Keratinocyte (primary cell): ENCODE results near the gene HOXA10. TPM values are rescaled to one million over a fixed set of nuclear protein-coding genes. Genes with fewer than 3 reads are reported as not detected.

Source experiments
- DNase-seq: peaks from one replicate; pipeline ENCODE4 v3.0.0-alpha.2; 2011; ENCODE audit warnings: low read depth, missing footprints, low spot score
- FAIRE-seq: peaks from 2 replicates; lab custom pipeline; 2011; peaks lifted over from hg19 to GRCh38; lab: Jason Lieb, UNC
- H2AFZ ChIP-seq: 2 replicates; pipeline ENCODE4 v1.6.0; 2012; ENCODE audit warnings: low read length, control low read depth, inconsistent platforms; ENCODE audit not compliant: control insufficient read depth
- H3K27ac ChIP-seq: 2 replicates; pipeline ENCODE4 v1.5.1; 2011; ENCODE audit warnings: low read length; ENCODE audit not compliant: control insufficient read depth, insufficient read depth
- H3K27me3 ChIP-seq: 3 replicates; pipeline ENCODE4 v1.6.0; 2011; ENCODE audit warnings: low read length; ENCODE audit not compliant: control insufficient read depth, insufficient read depth; ENCODE audit errors: extremely low read depth
- H3K36me3 ChIP-seq, 2 experiments: 2 replicates in 1 of 2; 3 replicates in 1 of 2; pipeline ENCODE4 v1.5.1; 2011; ENCODE audit warnings: low read length in 2 of 2, mild to moderate bottlenecking in 1 of 2; ENCODE audit not compliant: control insufficient read depth in 2 of 2, insufficient read depth in 2 of 2; ENCODE audit errors: extremely low read depth in 1 of 2
- H3K4me1 ChIP-seq: 3 replicates; pipeline ENCODE4 v1.5.1; 2011; ENCODE audit warnings: low read length; ENCODE audit not compliant: control insufficient read depth, insufficient read depth; ENCODE audit errors: extremely low read depth
- H3K4me2 ChIP-seq: 3 replicates; pipeline ENCODE4 v1.6.0; 2011; ENCODE audit warnings: low read depth, low read length; ENCODE audit not compliant: control insufficient read depth, insufficient read depth; ENCODE audit errors: extremely low read depth
- H3K4me3 ChIP-seq, 3 experiments: fragments of 200-600 bp in 1 of 3; sonication (generic) in 1 of 3; 2 replicates in 2 of 3; 3 replicates in 1 of 3; pipeline ENCODE4 v1.5.1; 2011 to 2016; ENCODE audit warnings: low read length in 3 of 3, mild to moderate bottlenecking in 3 of 3, control low read depth in 2 of 3, inconsistent platforms in 1 of 3, low read depth in 1 of 3, mixed read lengths in 1 of 3, mixed run types in 1 of 3, moderate library complexity in 1 of 3; ENCODE audit not compliant: control insufficient read depth in 2 of 3, insufficient read depth in 2 of 3; ENCODE audit errors: extremely low read depth in 1 of 3
- H3K79me2 ChIP-seq: 2 replicates; pipeline ENCODE4 v1.6.0; 2012; ENCODE audit warnings: low read length; ENCODE audit not compliant: control insufficient read depth, insufficient read depth
- H3K9ac ChIP-seq: 3 replicates; pipeline ENCODE4 v1.6.0; 2011; ENCODE audit warnings: low read length; ENCODE audit not compliant: control insufficient read depth, insufficient read depth; ENCODE audit errors: extremely low read depth
- H3K9me1 ChIP-seq: 3 replicates; pipeline ENCODE4 v1.6.0; 2011; ENCODE audit warnings: low read length; ENCODE audit not compliant: control insufficient read depth, insufficient read depth; ENCODE audit errors: extremely low read depth
- H3K9me3 ChIP-seq: 2 replicates; pipeline ENCODE4 v1.5.1; 2012; ENCODE audit warnings: low read depth, low read length; ENCODE audit not compliant: control insufficient read depth
- H4K20me1 ChIP-seq: 3 replicates; pipeline ENCODE4 v1.6.0; 2011; ENCODE audit warnings: low read length; ENCODE audit not compliant: control insufficient read depth, insufficient read depth; ENCODE audit errors: extremely low read depth
- EZH2 ChIP-seq: IDR thresholded peaks from one replicate; pipeline ENCODE4 v1.6.1; 2012; ENCODE audit warnings: inconsistent platforms, mild to moderate bottlenecking, low read length, moderate library complexity
- dilution Hi-C: fragments of 300-500 bp; cut with MboI; formaldehyde crosslinking; loops from one replicate; pipeline ENCODE4 v1.7.0; 2020; ENCODE audit warnings: low sequenced_read_pairs; ENCODE audit not compliant: extremely low pct_ligation_motif_present
- polyA plus RNA-seq, 5 experiments: library from polyadenylated mRNA; depleted of rRNA in 3 of 5; stranded (reverse) in 3 of 5; stranded (forward) in 1 of 5; unstranded in 1 of 5; fragments of >200 nt; gene quantifications; 1 replicate in 1 of 5; 2 replicates in 3 of 5; 3 replicates in 1 of 5; pipeline versions ENCODE4 v1.2.1 to v1.2.3, GENCODE V29; 2011 to 2012; ENCODE audit warnings: missing spikeins in 2 of 5, low read depth in 1 of 5, low replicate concordance in 1 of 5
- TF ChIP-seq, protein P1 (sequence below), 3 experiments: IDR thresholded peaks in 1 of 3; conservative IDR thresholded peaks in 1 of 3; optimal IDR thresholded peaks in 1 of 3; 2 replicates in 2 of 3; 3 replicates in 1 of 3; pipeline versions ENCODE3 to v1.5.1; 2011; ENCODE audit warnings: low read length in 3 of 3, mild to moderate bottlenecking in 3 of 3, moderate library complexity in 2 of 3, control low read depth in 1 of 3, inconsistent platforms in 1 of 3; ENCODE audit not compliant: insufficient read depth in 2 of 3; ENCODE audit errors: extremely low read depth in 1 of 3

The HOXA10 gene
- polyA plus RNA-seq, 1 donor (not counting 4 experiments of a cell fraction or from before 2014, with no cell fraction given): 2.4 TPM

GRCh38 chr7:27123007-27123476, 51.1 kb downstream of the HOXA10 start:
- Histone ChIP-seq H2AFZ (no peak overlapping the region), H3K36me3 (peaks cover 0 to 4% of the 10 kb centered on the region in 2 experiments), H3K27me3 (no peaks in the 10 kb centered on the region), H3K4me1 (no peaks in the 10 kb centered on the region), H3K27ac (no peak overlapping the region), H3K9me3 (no peaks in the 10 kb centered on the region), H3K9ac (peak overlapping the region; percentile 42), H3K4me3 (no peak overlapping the region), H3K79me2 (no peaks in the 10 kb centered on the region), H3K9me1 (no peaks in the 10 kb centered on the region), H3K4me2 (peak overlapping the region; percentile 38), H4K20me1 (no peaks in the 10 kb centered on the region)
- TF ChIP-seq, protein P1, sequence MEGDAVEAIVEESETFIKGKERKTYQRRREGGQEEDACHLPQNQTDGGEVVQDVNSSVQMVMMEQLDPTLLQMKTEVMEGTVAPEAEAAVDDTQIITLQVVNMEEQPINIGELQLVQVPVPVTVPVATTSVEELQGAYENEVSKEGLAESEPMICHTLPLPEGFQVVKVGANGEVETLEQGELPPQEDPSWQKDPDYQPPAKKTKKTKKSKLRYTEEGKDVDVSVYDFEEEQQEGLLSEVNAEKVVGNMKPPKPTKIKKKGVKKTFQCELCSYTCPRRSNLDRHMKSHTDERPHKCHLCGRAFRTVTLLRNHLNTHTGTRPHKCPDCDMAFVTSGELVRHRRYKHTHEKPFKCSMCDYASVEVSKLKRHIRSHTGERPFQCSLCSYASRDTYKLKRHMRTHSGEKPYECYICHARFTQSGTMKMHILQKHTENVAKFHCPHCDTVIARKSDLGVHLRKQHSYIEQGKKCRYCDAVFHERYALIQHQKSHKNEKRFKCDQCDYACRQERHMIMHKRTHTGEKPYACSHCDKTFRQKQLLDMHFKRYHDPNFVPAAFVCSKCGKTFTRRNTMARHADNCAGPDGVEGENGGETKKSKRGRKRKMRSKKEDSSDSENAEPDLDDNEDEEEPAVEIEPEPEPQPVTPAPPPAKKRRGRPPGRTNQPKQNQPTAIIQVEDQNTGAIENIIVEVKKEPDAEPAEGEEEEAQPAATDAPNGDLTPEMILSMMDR (optimal IDR thresholded peaks at IDR 0.05 in 1 of 3, IDR thresholded peaks at IDR 0.05 in 1 of 3, conservative IDR thresholded peaks at IDR 0.05 in 1 of 3; ENCODE audit: extremely low read depth in 1 of 3, insufficient read depth in 2 of 3, low read length in 3 of 3): no peak
- TF ChIP-seq EZH2: no peak
- DNase-seq (no peak), FAIRE-seq (no peak)
- dilution Hi-C loops: no loop called here

DNA sequence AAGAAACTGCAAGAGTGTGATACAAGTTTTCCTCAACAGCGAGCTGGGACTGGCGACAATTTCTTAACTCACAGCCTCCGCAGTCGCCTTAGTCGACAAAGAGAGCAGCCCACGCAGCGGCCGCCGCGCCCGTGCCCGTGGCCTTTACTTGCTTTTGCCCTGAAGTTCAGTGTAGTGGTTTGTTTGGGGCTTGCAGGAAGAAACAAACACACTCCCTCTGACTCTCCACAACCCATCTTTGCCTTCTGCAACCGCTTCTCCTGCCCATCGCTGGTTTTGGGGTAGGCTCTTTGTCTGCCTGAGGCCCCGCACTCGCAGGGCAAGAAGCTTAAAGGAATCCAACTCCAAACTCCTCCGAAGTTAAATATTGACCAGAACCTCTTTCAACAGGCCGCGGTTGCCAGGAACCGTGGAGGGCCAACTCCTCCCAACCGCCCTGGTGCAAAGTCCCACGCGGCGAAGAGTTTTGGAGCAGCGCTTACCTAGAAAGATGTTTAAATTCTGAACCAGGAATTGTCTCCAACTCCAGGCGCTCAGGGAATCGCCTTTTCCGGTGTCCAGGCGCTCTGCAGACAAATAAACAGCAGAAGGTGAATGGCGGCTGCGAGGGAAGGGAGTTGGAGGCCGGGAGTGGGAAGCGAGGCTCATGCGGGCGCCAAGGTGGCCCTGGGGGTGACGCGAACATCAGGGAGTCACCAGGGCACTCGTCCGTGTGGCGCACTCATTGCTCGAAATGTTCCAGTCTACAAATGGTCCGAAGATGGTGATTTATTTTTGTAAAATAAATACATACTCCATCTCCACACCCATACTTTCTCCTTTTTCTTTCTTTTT, 51.8 kb downstream of the HOXA10 start:
- peak overlapping the region; percentile 29 for H3K9ac ChIP-seq
- no peak for DNase-seq

More for the DNA sequence above, 51.8 kb downstream of the HOXA10 start:
- H4K20me1 ChIP-seq: no peaks in the 10 kb centered on the region
- H3K9me3 ChIP-seq: no peaks in the 10 kb centered on the region
- TF ChIP-seq, protein P1 (optimal IDR thresholded peaks at IDR 0.05 in 1 of 3, IDR thresholded peaks at IDR 0.05 in 1 of 3, conservative IDR thresholded peaks at IDR 0.05 in 1 of 3; ENCODE audit: extremely low read depth in 1 of 3, insufficient read depth in 2 of 3, low read length in 3 of 3): no peak
- no peak for TF ChIP-seq EZH2
- H3K36me3 ChIP-seq: peaks cover 1 to 4% of the 10 kb centered on the region in 2 experiments
- peak overlapping the region in 2 of 3 experiments; percentile 13 to 35 for H3K4me3 ChIP-seq
- no peak for FAIRE-seq
- dilution Hi-C loops: no loop called here
- H3K4me1 ChIP-seq: no peaks in the 10 kb centered on the region
- H2AFZ ChIP-seq: no peak overlapping the region
- H3K9me1 ChIP-seq: no peaks in the 10 kb centered on the region
- peak overlapping the region; percentile 4 for H3K27ac ChIP-seq
- H3K79me2 ChIP-seq: peaks cover 2% of the 10 kb centered on the region
- H3K4me2 ChIP-seq: peak overlapping the region; percentile 24
- no peaks in the 10 kb centered on the region for H3K27me3 ChIP-seq
